K562 (cell line): ENCODE measurements around the gene NQO2. TPM values are rescaled to one million over a fixed set of nuclear protein-coding genes. Genes with fewer than 3 reads are reported as not detected.

Experiments used
- BMI1 ChIP-seq: fragments of 150-350 bp; IDR thresholded peaks from 2 replicates; pipeline ENCODE4 v1.6.1; 2014; ENCODE audit warnings: low read length
- CBX2 ChIP-seq: fragments of 200-600 bp; sonication (generic); IDR thresholded peaks from one replicate; pipeline ENCODE4 v1.6.1; 2012; ENCODE audit warnings: mild to moderate bottlenecking, low read length, inconsistent platforms; ENCODE audit not compliant: insufficient read depth, poor library complexity, severe bottlenecking
- ETV1 ChIP-seq: fragments of 450-650 bp; conservative IDR thresholded peaks from 2 replicates; pipeline ENCODE4 v1.6.1; 2016; ENCODE audit warnings: missing genetic modification characterization, control low read depth, low read depth, missing compliant biosample characterization
- LARP7 ChIP-seq: fragments of 450-650 bp; IDR thresholded peaks from 2 replicates; pipeline ENCODE4 v1.6.1; 2016
- MEF2D ChIP-seq: conservative IDR thresholded peaks from 2 replicates; pipeline ENCODE4 v1.6.1; 2016; ENCODE audit warnings: low read depth, missing genetic modification characterization, missing compliant biosample characterization
- MTF1 ChIP-seq: fragments of 250-450 bp; sonication (Bioruptor Pico); IDR thresholded peaks from 2 replicates; pipeline ENCODE4 v1.9.0; 2021; ENCODE audit warnings: moderate library complexity, mild to moderate bottlenecking, inconsistent platforms, borderline replicate concordance
- PCBP2 ChIP-seq: fragments of 200-400 bp; formaldehyde crosslinking; IDR thresholded peaks from 2 replicates; pipeline ENCODE4 v1.6.1; 2018; ENCODE audit warnings: low read length, low read depth, mild to moderate bottlenecking, moderate library complexity; ENCODE audit not compliant: poor library complexity, severe bottlenecking
- PHF20 ChIP-seq: fragments of 450-650 bp; IDR thresholded peaks from 2 replicates; pipeline ENCODE4 v1.6.1; 2018; ENCODE audit not compliant: partially characterized antibody
- RUNX1 ChIP-seq: sonication (generic); IDR thresholded peaks from 2 replicates; pipeline ENCODE4 v1.6.1; 2016; ENCODE audit warnings: antibody characterized with exemption, low read depth
- SETDB1 ChIP-seq: IDR thresholded peaks from one replicate; pipeline ENCODE4 v1.6.1; 2012; ENCODE audit warnings: low read length, control low read depth, inconsistent platforms
- SREBF2 ChIP-seq: sonication (generic); formaldehyde crosslinking; IDR thresholded peaks from 2 replicates; pipeline ENCODE4 v1.4.0; 2020; ENCODE audit warnings: mild to moderate bottlenecking, missing genetic modification reagents
- STAG1 ChIP-seq: sonication (generic); formaldehyde crosslinking; IDR thresholded peaks from 2 replicates; pipeline ENCODE4 v1.5.0; 2020; ENCODE audit warnings: missing genetic modification reagents, borderline replicate concordance
- ZEB2 ChIP-seq: fragments of 450-650 bp; IDR thresholded peaks from 2 replicates; pipeline ENCODE4 v1.6.1; 2016
- ZNF347 ChIP-seq: fragments of 450-650 bp; formaldehyde crosslinking; IDR thresholded peaks from 2 replicates; pipeline ENCODE4 v1.4.0; 2020; ENCODE audit warnings: low read depth, mild to moderate bottlenecking, moderate library complexity
- ZNF57 ChIP-seq: fragments of 450-650 bp; formaldehyde crosslinking; IDR thresholded peaks from 2 replicates; pipeline ENCODE4 v1.4.0; 2020; ENCODE audit warnings: mild to moderate bottlenecking, moderate library complexity
- polyA plus RNA-seq, 8 experiments: library from polyadenylated mRNA; depleted of rRNA in 4 of 8; stranded (reverse) in 5 of 8; unstranded in 3 of 8; fragments of >200 nt; fragmentation: Nextera tagmentation in 2 of 8; fragmentation: Illumina TruSeq in 1 of 8; extraction: Ambion mirVana in 2 of 8; extraction: Trizol in 1 of 8; gene quantifications; 2 replicates each; pipeline versions ENCODE4 v1.2.1 to v1.2.3, GENCODE V29; 2011 to 2014; ENCODE audit warnings: inconsistent platforms in 1 of 8, missing spikeins in 1 of 8
- total RNA-seq, 7 experiments: library from RNA; depleted of rRNA in 6 of 7; stranded (reverse); fragments of >200 nt in 6 of 7; fragmentation: Illumina TruSeq in 2 of 7; extraction: Trizol in 2 of 7; gene quantifications; 2 replicates each; pipeline versions ENCODE4 v1.2.1 to v1.2.3, GENCODE V29; 2011 to 2021; ENCODE audit warnings: low replicate concordance in 1 of 7
- TF ChIP-seq, protein P1 (sequence below): fragments of 250-450 bp; sonication (Bioruptor Pico); IDR thresholded peaks from 2 replicates; pipeline ENCODE4 v1.5.0; 2022; ENCODE audit warnings: mild to moderate bottlenecking
- TF ChIP-seq, protein P2 (sequence below), 2 experiments: IDR thresholded peaks in 1 of 2; conservative IDR thresholded peaks in 1 of 2; 2 replicates each; pipeline ENCODE4 v1.6.1; 2016; ENCODE audit warnings: low read depth in 2 of 2, mild to moderate bottlenecking in 1 of 2, missing compliant biosample characterization in 1 of 2, missing genetic modification characterization in 1 of 2, moderate library complexity in 1 of 2
- TF ChIP-seq, protein P3 (sequence below): sonication (generic); formaldehyde crosslinking; IDR thresholded peaks from 2 replicates; pipeline ENCODE4 v1.4.0; 2020; ENCODE audit warnings: mild to moderate bottlenecking, missing genetic modification reagents
- TF ChIP-seq, protein P4 (sequence below): fragments of 250-450 bp; sonication (Bioruptor Pico); IDR thresholded peaks from 2 replicates; pipeline ENCODE4 v1.8.0; 2022; ENCODE audit warnings: inconsistent platforms, mild to moderate bottlenecking, moderate library complexity, borderline replicate concordance

The NQO2 gene
- total and polyA plus RNA-seq, 9 of the 15 experiments (the other 6 are each of a cell fraction or from before 2014, with no cell fraction given) = 54.6 to 214 (median 116) TPM

DNA sequence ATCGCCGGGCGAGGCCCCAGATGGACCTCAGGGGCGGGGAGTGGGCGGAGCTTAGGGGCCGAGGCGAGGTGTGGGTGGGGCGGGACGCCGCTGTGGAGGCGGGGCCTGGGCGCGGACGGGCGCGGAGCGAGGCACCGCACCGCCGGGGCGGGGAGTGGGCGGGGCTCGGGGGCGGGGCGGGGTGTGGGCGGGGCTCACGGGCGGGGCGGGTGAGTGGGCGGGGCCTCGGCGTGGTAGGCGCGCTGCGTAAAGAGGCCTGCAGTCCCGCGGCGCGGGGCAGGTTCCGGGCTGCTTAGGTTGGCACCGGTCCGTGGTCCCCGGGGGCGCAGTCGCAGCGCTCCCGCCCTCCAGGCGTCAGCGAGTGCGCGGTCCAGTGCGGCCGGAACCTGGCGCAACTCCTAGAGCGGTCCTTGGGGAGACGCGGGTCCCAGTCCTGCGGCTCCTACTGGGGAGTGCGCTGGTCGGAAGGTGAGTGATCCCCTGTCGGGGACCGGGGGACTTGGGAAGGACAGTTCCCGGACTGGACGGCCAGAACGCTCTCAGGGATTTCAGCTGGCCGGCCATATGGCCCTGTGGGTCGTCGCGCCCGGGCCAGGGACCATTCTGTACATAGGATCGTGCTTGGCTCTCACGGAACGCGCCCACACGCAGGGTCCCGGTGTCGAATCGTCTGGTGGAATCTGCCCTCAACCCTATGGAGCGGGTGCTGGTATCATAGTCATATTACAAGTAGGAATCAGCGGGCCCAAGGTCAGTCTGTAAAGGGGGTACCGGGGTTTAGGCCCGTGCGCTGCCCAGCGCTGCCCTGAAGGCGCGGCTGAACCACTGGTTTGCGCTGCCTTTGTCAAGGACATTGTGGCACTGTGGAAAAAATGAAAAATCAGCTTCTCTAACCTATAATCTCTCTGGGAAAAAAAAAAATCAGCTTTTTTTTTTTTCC is at the start of gene NQO2 (continued):
- no peak for TF ChIP-seq ZEB2
- TF ChIP-seq, protein P1, sequence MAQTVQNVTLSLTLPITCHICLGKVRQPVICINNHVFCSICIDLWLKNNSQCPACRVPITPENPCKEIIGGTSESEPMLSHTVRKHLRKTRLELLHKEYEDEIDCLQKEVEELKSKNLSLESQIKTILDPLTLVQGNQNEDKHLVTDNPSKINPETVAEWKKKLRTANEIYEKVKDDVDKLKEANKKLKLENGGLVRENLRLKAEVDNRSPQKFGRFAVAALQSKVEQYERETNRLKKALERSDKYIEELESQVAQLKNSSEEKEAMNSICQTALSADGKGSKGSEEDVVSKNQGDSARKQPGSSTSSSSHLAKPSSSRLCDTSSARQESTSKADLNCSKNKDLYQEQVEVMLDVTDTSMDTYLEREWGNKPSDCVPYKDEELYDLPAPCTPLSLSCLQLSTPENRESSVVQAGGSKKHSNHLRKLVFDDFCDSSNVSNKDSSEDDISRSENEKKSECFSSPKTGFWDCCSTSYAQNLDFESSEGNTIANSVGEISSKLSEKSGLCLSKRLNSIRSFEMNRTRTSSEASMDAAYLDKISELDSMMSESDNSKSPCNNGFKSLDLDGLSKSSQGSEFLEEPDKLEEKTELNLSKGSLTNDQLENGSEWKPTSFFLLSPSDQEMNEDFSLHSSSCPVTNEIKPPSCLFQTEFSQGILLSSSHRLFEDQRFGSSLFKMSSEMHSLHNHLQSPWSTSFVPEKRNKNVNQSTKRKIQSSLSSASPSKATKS (CRISPR knock-in tag) = no peak
- TF ChIP-seq ZNF347 (CRISPR knock-in tag) = no peak
- TF ChIP-seq BMI1 = no peak
- peak; percentile 37; the same call in 1 of the 2 replicates for TF ChIP-seq STAG1 (CRISPR knock-in tag)
- TF ChIP-seq CBX2 = no peak
- TF ChIP-seq SETDB1 = no peak
- TF ChIP-seq, protein P2, sequence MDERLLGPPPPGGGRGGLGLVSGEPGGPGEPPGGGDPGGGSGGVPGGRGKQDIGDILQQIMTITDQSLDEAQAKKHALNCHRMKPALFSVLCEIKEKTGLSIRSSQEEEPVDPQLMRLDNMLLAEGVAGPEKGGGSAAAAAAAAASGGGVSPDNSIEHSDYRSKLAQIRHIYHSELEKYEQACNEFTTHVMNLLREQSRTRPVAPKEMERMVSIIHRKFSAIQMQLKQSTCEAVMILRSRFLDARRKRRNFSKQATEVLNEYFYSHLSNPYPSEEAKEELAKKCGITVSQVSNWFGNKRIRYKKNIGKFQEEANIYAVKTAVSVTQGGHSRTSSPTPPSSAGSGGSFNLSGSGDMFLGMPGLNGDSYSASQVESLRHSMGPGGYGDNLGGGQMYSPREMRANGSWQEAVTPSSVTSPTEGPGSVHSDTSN (CRISPR knock-in tag; IDR thresholded peaks at IDR 0.05; ENCODE audit: low read depth) = no peak
- TF ChIP-seq, protein P2 (tag; conservative IDR thresholded peaks at IDR 0.05; ENCODE audit: low read depth) = no peak
- TF ChIP-seq, protein P3, sequence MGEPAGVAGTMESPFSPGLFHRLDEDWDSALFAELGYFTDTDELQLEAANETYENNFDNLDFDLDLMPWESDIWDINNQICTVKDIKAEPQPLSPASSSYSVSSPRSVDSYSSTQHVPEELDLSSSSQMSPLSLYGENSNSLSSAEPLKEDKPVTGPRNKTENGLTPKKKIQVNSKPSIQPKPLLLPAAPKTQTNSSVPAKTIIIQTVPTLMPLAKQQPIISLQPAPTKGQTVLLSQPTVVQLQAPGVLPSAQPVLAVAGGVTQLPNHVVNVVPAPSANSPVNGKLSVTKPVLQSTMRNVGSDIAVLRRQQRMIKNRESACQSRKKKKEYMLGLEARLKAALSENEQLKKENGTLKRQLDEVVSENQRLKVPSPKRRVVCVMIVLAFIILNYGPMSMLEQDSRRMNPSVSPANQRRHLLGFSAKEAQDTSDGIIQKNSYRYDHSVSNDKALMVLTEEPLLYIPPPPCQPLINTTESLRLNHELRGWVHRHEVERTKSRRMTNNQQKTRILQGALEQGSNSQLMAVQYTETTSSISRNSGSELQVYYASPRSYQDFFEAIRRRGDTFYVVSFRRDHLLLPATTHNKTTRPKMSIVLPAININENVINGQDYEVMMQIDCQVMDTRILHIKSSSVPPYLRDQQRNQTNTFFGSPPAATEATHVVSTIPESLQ (CRISPR knock-in tag) = no peak
- TF ChIP-seq MTF1 (CRISPR knock-in tag) = no peak
- no peak for TF ChIP-seq ZNF57 (CRISPR knock-in tag)
- TF ChIP-seq PHF20 = peak; percentile 45
- no peak for TF ChIP-seq SREBF2 (CRISPR knock-in tag)
- TF ChIP-seq ETV1 (tag) = peak; percentile 48; the same call in 1 of the 2 replicates
- no peak for TF ChIP-seq LARP7
- TF ChIP-seq MEF2D (tag) = no peak
- no peak for TF ChIP-seq RUNX1
- no peak for TF ChIP-seq PCBP2
- TF ChIP-seq, protein P4, sequence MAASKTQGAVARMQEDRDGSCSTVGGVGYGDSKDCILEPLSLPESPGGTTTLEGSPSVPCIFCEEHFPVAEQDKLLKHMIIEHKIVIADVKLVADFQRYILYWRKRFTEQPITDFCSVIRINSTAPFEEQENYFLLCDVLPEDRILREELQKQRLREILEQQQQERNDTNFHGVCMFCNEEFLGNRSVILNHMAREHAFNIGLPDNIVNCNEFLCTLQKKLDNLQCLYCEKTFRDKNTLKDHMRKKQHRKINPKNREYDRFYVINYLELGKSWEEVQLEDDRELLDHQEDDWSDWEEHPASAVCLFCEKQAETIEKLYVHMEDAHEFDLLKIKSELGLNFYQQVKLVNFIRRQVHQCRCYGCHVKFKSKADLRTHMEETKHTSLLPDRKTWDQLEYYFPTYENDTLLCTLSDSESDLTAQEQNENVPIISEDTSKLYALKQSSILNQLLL = no peak
